HG02870 (cell line): ENCODE data around the gene GDF7.

Experiments
- ATAC-seq: cut with Tn5 transposase; IDR thresholded peaks from one replicate; pipeline ENCODE4 v1.9.1; 2021; ENCODE audit warnings: mild to moderate bottlenecking, moderate library complexity; ENCODE audit not compliant: unreplicated experiment

GDF7 gene

GRCh38 chr2:20657522-20658235, 9.3 kb upstream of the GDF7 start:
- ATAC-seq, result no peak

- no peak for ATAC-seq
Measured at GRCh38 chr2:20660506-20661420, 6.2 kb upstream of the GDF7 start.

- peak; percentile 57 for ATAC-seq
Measured at GRCh38 chr2:20661421-20662307, 5.3 kb upstream of the GDF7 start.

GRCh38 chr2:20662308-20662937, 4.5 kb upstream of the GDF7 start:
- no peak for ATAC-seq

GRCh38 chr2:20663196-20664070, 3.5 kb upstream of the GDF7 start:
- ATAC-seq, result no peak

GRCh38 chr2:20664071-20664390, 2.9 kb upstream of the GDF7 start:
- ATAC-seq, result no peak

- ATAC-seq, result no peak
Measured at GRCh38 chr2:20664431-20665242, 2.3 kb upstream of the GDF7 start.

GRCh38 chr2:20665243-20666004, 1.5 kb upstream of the GDF7 start:
- ATAC-seq, result no peak

GRCh38 chr2:20666005-20666303, 990 bp upstream of the GDF7 start:
- ATAC-seq, result no peak

GRCh38 chr2:20667151-20667530, 197 bp downstream of the GDF7 start:
- no peak for ATAC-seq

- no peak for ATAC-seq
Measured at GRCh38 chr2:20667531-20668401, 822 bp downstream of the GDF7 start.

GRCh38 chr2:20668451-20668850, 1.5 kb downstream of the GDF7 start:
- ATAC-seq, result no peak

- no peak for ATAC-seq
Measured at GRCh38 chr2:20668871-20669475, 2.0 kb downstream of the GDF7 start.

- ATAC-seq, result no peak
Measured at GRCh38 chr2:20669562-20670314, 2.8 kb downstream of the GDF7 start.

- ATAC-seq, result no peak
Measured at GRCh38 chr2:20670315-20671035, 3.5 kb downstream of the GDF7 start.
